ENCODE data around the gene ETS2.

Gene ETS2

DNA sequence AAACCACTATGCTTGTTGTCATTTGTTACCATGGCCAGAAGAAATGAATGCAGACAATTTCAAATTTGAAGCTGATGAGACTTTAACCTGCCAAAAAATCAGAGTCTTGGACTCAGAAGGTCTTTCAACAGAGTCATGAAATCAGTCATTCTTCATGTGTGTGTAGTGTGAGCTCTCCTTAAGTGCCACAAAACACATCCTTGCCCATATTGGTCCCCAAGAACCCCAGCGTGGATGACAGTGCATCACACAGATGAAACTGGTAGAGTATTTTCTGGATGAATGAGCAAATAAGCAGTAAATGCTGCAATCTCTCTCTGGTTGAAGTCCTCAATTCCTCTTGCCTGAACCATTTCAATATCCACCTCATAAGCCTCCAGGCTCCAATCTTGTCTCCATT lies 28.7 kb upstream of the ETS2 start:
- intact Hi-C loops (cut with DNase I): no loop called here
- DNase-seq: no peak

DNA sequence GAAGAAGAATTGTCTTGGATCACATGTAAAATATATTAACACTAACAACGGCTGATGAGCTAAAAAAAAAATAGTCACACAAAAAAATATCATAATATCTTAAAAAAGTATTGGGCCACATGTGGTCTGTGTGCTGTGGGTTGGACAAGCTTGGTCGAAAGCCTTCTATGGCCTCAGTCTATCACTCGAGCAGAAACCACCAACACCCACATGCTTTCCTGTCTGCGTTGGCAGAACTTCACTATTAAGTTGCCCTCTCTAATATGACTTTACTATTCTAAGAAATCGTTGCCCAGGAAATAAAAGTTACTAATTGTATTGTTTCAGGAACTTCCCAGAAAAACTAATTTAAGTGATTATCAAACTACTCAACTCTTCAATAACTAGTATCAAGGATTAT lies 28.2 kb upstream of the ETS2 start:
- intact Hi-C loops (cut with DNase I): no loop called here
- DNase-seq: no peak

DNA sequence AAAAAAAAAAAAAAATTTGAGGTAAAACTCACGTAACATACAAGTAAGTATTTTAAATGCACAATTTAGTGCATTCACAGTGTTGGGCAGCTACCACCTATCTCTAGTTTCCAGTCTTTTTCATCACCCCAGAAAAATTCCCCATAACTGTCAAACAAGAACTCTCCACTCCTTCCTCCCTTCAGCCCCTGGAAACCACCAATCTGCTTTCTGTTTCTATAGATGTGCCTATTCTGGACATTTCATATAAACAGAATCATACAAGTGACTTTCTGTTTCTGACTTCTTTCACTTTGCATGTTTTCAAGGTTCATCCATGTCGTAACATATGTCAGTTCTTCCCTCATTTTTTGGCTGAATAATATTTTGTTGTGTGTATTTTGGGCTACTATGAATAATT lies 24.9 kb upstream of the ETS2 start:
- intact Hi-C loops (cut with DNase I): no loop called here
- DNase-seq: no peak

DNA sequence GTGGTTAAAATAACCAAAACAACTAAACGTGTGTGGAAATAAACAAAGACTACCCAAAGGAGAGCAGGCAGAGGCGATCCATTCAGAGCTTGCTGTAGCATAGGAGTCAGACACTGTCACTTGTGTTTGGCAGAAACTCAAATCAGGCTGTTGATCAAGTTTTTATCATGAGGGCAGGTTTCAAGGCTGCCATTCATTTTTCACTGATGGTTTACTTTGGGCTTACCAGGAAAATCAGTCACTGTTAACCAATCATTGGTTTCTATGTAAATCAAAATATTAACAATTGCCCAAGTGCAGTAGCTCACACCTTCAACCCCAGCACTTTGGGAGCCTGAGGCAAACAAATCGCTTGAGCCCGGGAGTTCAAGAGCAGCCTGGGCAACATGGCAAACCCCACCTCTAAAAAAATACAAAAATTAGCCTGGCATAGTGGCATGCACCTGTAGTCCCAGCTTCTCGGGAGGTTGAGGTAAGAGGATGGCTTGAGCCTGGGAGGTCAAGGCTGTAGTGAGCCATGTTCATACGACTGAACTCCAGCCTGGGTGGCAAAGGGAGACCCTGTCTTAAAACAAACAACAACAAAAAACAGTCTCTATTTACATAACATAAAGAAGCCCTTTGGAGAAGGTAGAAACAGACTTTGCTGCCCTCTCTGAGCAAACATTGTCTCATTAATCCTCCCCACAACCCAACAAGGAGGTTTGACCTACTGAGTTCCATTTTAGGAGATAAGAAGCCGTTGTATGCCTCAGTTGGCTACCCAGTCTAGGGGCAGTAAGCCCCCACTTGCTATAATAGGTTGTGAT lies 21.1 kb upstream of the ETS2 start:
- intact Hi-C loops (cut with DNase I): no loop called here
- no peak for DNase-seq

- intact Hi-C loops (cut with DNase I): no loop called here
- no peak for DNase-seq
Measured at GRCh38 chr21:38785483-38785882, 20.2 kb upstream of the ETS2 start.

- intact Hi-C loops (cut with DNase I): no loop called here
- no peak for DNase-seq
Measured at GRCh38 chr21:38787016-38787415, 18.7 kb upstream of the ETS2 start.

- DNase-seq: no peak
- intact Hi-C loops (cut with DNase I): no loop called here
Measured at GRCh38 chr21:38787461-38788274, 18.1 kb upstream of the ETS2 start.

DNA sequence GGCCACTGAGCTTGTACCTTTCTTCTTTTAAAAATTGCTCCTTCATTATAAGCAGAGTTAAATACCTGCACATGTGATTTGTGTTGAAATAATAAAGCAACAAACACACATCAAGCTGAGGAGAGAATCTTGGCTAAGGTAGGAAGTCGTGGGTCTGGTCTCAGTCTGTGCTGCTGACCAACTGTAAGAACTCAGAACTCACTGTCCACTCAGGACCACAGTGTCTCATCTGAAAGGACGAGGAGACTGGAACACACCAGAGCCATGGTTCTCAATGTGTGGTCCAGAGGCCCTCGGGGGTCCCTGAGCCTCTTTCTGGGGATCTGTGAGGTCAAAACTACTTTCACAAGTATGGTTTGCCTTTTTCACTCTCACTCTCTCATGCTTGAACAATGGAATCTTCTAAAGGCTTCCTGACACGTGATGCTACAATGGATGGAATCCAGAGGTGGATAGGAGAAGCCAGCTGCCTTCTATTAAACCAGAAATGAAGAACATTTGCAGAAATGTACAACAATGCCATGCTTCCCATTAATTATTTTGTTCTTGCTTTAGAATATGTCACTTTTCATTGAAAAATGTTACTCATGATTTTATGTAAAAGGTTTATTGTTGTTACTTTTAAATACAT lies 17.3 kb upstream of the ETS2 start:
- intact Hi-C loops (cut with DNase I): no loop called here
- no peak for DNase-seq

GRCh38 chr21:38789275-38789674 lies 16.5 kb upstream of the ETS2 start:
- intact Hi-C loops (cut with DNase I): no loop called here
- DNase-seq: no peak

DNA sequence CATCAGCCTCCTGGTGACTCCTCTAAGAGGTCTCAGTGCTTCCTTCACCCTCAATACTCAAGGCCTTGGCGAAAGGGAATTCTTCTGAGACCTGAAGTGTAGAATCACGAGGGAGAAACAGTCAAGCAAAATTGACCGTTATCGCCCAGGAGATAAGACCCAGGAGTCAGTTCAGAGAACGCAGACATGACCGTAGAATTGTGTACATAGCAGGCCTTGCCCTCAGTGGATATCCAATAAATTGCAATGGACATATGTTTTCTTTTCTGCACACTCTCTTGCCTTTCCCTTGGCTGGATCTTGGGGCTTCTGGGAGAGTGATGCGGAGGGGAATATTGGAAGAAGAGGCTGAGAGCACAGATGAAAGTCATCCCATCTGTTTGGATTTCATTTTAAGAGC lies 15.7 kb upstream of the ETS2 start:
- DNase-seq: no peak
- intact Hi-C loops (cut with DNase I): no loop called here

DNA sequence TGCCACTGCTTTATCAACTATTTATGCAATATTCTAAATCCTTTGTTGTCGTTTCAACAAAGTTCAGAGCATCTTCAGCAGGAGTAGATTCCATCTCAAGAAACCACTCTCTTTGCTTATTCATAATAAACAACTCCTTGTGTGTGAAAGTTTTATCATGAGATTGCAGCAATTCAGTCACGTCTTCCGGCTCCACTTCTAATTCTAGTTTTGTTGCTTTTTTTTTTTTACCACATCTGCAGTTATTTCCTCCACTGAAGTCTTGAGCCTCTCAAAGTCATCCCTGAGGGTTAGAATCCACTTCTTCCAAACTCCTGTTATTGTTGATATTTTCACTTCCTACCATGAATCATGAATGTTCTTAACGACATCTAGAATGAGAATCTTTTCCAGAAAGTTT lies 14.8 kb upstream of the ETS2 start:
- intact Hi-C loops (cut with DNase I): no loop called here
- DNase-seq: no peak

GRCh38 chr21:38792676-38793459 lies 12.9 kb upstream of the ETS2 start:
- intact Hi-C loops (cut with DNase I): no loop called here

GRCh38 chr21:38793926-38794713 lies 11.6 kb upstream of the ETS2 start:
- no peak for DNase-seq
- intact Hi-C loops (cut with DNase I): no loop called here

More at GRCh38 chr21:38792676-38793459, 12.9 kb upstream of the ETS2 start:
- DNase-seq: no peak

- intact Hi-C loops (cut with DNase I): no loop called here
Measured at GRCh38 chr21:38794978-38795377, 10.8 kb upstream of the ETS2 start.

GRCh38 chr21:38795475-38795874 lies 10.3 kb upstream of the ETS2 start:
- intact Hi-C loops (cut with DNase I): no loop called here
- no peak for DNase-seq

More at GRCh38 chr21:38794978-38795377, 10.8 kb upstream of the ETS2 start:
- DNase-seq: no peak

- DNase-seq: no peak
- intact Hi-C loops (cut with DNase I): no loop called here
Measured at GRCh38 chr21:38796424-38796823, 9.3 kb upstream of the ETS2 start.

DNA sequence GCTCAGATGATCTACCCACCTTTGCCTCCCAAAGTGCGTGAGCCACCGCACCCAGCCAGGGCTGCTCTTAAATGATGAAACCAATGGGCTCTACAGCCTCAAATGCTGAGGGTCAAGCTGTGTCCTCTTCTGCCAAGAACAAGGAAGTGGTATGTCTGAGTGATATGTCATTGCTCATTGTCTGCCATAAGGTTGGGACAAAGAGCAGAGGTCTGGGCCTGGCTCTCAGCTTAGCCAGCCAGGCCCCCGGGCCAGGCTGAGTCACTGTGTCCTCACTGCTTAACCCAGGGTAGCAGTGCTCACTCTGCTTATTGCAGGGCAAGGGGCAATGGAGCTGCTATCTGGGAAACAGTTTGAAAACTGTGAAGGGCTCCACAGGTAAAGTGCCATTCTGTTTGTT lies 8.3 kb upstream of the ETS2 start:
- intact Hi-C loops (cut with DNase I): no loop called here
- no peak for DNase-seq

- DNase-seq: no peak
- intact Hi-C loops (cut with DNase I): no loop called here
Measured at GRCh38 chr21:38798081-38798480, 7.6 kb upstream of the ETS2 start.

- intact Hi-C loops (cut with DNase I): no loop called here
- peak in 1 of 10 donors; percentile 66 for DNase-seq
Measured at GRCh38 chr21:38798481-38798882, 7.2 kb upstream of the ETS2 start.
